A673 (cell line): ENCODE measurements around the gene MEA1. TPM values are rescaled to one million over a fixed set of nuclear protein-coding genes. Genes with fewer than 3 reads are reported as not detected.

ENCODE experiments used
- BruUV-seq: library from RNA; stranded (reverse); fragments of 400-500 nt; replicated peaks from 2 replicates; lab custom pipeline; 2021; lab: Mats Ljungman, UMichigan
- CTCF ChIA-PET: fragments of 300-600 bp; sonication (Branson Sonifier 250); formaldehyde crosslinking; loops from one replicate; lab custom pipeline; 2022; ENCODE audit warnings: antibody characterized with exemption; lab: Charles Lee
- POLR2A ChIA-PET: fragments of 300-600 bp; sonication (Branson Sonifier 250); formaldehyde crosslinking; loops from one replicate; lab custom pipeline; 2022; ENCODE audit warnings: antibody characterized with exemption; ENCODE audit not compliant: low non-redundant PET; lab: Charles Lee
- DNase-seq: peaks from one replicate; pipeline ENCODE4 v3.0.0-alpha.2; 2015; ENCODE audit warnings: low spot score
- H3K27ac ChIP-seq: fragments of 200-600 bp; sonication (generic); 2 replicates; pipeline ENCODE4 v1.5.1; 2016; ENCODE audit warnings: mixed run types, low read depth, mild to moderate bottlenecking, mixed read lengths, antibody characterized with exemption, low read length; ENCODE audit not compliant: poor library complexity, severe bottlenecking
- H3K27me3 ChIP-seq: fragments of 200-600 bp; sonication (generic); replicated peaks from 2 replicates; pipeline ENCODE4 v1.6.1; 2017; ENCODE audit warnings: mixed run types, low read depth, mild to moderate bottlenecking, mixed read lengths, antibody characterized with exemption, low read length; ENCODE audit not compliant: insufficient read depth, poor library complexity
- H3K36me3 ChIP-seq: fragments of 200-600 bp; sonication (generic); 2 replicates; pipeline ENCODE4 v1.6.1; 2016; ENCODE audit warnings: mixed run types, mild to moderate bottlenecking, mixed read lengths, antibody characterized with exemption, low read length; ENCODE audit not compliant: insufficient read depth, poor library complexity, severe bottlenecking
- H3K4me1 ChIP-seq: fragments of 200-600 bp; sonication (generic); 2 replicates; pipeline ENCODE4 v1.6.1; 2017; ENCODE audit warnings: mixed run types, mild to moderate bottlenecking, mixed read lengths, antibody characterized with exemption, low read length; ENCODE audit not compliant: insufficient read depth, poor library complexity, severe bottlenecking
- H3K4me3 ChIP-seq: fragments of 200-600 bp; sonication (generic); 2 replicates; pipeline ENCODE4 v1.5.1; 2016; ENCODE audit warnings: low read depth, mixed run types, mild to moderate bottlenecking, mixed read lengths, low read length; ENCODE audit not compliant: poor library complexity, severe bottlenecking
- H3K9me3 ChIP-seq: fragments of 200-600 bp; sonication (generic); 2 replicates; pipeline ENCODE4 v1.6.1; 2016; ENCODE audit warnings: mixed run types, low read depth, mild to moderate bottlenecking, mixed read lengths, antibody characterized with exemption, low read length; ENCODE audit not compliant: poor library complexity, severe bottlenecking
- EZH2 ChIP-seq: fragments of 200-600 bp; sonication (generic); IDR thresholded peaks from 2 replicates; pipeline ENCODE4 v1.6.1; 2017; ENCODE audit warnings: borderline replicate concordance, low read depth, mild to moderate bottlenecking, mixed read lengths, antibody characterized with exemption, low read length; ENCODE audit not compliant: poor library complexity, severe bottlenecking
- intact Hi-C: fragments of 100-400 bp; cut with micrococcal nuclease; formaldehyde crosslinking; loops from one replicate; pipeline ENCODE4 v1.10.0; 2022; ENCODE audit not compliant: unreplicated experiment
- total RNA-seq: library from RNA; stranded (reverse); gene quantifications from 2 replicates; pipeline ENCODE4 v1.2.3, GENCODE V29; 2021
- TF ChIP-seq, protein P1 (sequence below): fragments of 300-800, 200-600 bp; sonication (generic); conservative IDR thresholded peaks from 2 replicates; pipeline ENCODE4 v1.5.1; 2017; ENCODE audit warnings: low read depth, mild to moderate bottlenecking, antibody characterized with exemption, low read length, moderate library complexity, mixed read lengths

Gene MEA1
- total RNA-seq, 1 experiment from 2014 or later, result 125 TPM

DNA sequence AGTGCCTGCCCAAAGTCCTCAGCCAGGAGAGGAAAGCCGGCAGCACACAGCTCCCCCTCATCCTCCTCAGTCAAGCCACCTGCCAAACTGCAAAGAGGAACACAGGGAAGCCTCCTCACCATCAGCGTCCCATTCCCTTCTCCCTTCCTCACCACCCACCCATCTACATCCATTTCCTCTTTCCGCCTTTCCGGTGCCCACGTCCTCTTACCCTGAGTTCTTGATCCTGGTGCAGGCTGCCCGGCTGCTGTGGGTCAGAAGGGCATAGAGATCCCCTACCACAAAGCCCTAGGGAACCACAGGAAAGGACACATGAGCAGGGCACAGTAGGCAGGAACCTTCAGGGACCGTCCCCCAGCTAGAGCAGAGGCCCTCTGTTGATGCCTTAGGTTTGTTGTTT is 47.2 kb downstream of the MEA1 start:
- H3K27me3 ChIP-seq, result no peaks in the 10 kb centered on the region
- peaks cover 10% of the 10 kb centered on the region for H3K4me1 ChIP-seq
- ChIA-PET CTCF (no interaction called here), POLR2A (no interaction called here)
- DNase-seq, result no peak
- no peak overlapping the region for H3K4me3 ChIP-seq
- H3K9me3 ChIP-seq, result no peaks in the 10 kb centered on the region
- no peak overlapping the region for H3K27ac ChIP-seq
- H3K36me3 ChIP-seq, result peaks cover 15% of the 10 kb centered on the region
- no peak for TF ChIP-seq EZH2
- TF ChIP-seq, protein P1, sequence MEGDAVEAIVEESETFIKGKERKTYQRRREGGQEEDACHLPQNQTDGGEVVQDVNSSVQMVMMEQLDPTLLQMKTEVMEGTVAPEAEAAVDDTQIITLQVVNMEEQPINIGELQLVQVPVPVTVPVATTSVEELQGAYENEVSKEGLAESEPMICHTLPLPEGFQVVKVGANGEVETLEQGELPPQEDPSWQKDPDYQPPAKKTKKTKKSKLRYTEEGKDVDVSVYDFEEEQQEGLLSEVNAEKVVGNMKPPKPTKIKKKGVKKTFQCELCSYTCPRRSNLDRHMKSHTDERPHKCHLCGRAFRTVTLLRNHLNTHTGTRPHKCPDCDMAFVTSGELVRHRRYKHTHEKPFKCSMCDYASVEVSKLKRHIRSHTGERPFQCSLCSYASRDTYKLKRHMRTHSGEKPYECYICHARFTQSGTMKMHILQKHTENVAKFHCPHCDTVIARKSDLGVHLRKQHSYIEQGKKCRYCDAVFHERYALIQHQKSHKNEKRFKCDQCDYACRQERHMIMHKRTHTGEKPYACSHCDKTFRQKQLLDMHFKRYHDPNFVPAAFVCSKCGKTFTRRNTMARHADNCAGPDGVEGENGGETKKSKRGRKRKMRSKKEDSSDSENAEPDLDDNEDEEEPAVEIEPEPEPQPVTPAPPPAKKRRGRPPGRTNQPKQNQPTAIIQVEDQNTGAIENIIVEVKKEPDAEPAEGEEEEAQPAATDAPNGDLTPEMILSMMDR, result no peak
- intact Hi-C loops, result no loop called here
- BruUV-seq, result no TSS peak

DNA sequence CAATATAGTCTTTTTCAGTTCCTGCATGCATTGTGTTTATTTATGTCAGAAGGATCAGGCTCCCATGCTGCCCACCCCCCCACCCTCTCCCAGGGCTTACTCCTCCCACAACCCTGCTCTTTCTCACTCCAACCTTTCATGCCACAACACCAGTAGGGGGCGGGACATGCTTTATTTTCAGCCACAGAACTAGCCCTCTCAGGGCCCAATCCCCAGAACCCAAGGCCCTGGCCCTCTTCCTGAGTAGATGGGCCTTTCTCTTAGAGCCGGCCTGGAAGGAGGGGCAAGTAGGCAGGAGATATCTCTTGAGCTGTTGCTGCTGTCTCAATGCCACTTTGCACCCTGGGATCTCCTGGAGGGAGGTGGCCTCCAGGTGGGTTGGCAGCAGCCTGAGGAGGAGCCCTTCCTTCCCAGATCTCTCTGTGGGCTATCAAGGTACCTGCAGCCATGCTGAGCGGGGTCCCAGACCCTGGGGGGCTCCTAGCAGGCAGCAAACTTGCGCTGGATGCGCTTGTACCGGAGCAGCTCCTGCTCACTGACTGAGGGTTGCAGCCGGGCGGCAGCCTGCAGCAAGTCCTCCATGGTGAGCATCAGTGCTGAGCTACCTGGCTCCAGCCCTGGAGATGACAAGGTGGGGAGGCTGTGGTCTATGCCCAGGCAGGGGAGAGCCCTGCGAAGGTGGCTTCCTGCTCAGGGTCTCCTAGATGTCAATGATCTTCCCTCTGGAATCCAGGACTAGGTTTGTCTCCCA is 49.7 kb downstream of the MEA1 start:
- no peaks in the 10 kb centered on the region for H3K9me3 ChIP-seq
- H3K36me3 ChIP-seq, result peaks cover 15% of the 10 kb centered on the region
- peak; percentile 67 for DNase-seq
- H3K27me3 ChIP-seq, result no peaks in the 10 kb centered on the region
- POLR2A ChIA-PET, result no interaction called here
- intact Hi-C loops, result no loop called here
- no peak for TF ChIP-seq EZH2
- TF ChIP-seq, protein P1, result 0 out of 2 replicates have a peak, but pooled peaks have one; percentile 26
- H3K4me3 ChIP-seq, result no peak overlapping the region
- BruUV-seq, result no TSS peak
- CTCF ChIA-PET, result no interaction called here
- H3K27ac ChIP-seq, result no peak overlapping the region
- no peaks in the 10 kb centered on the region for H3K4me1 ChIP-seq

DNA sequence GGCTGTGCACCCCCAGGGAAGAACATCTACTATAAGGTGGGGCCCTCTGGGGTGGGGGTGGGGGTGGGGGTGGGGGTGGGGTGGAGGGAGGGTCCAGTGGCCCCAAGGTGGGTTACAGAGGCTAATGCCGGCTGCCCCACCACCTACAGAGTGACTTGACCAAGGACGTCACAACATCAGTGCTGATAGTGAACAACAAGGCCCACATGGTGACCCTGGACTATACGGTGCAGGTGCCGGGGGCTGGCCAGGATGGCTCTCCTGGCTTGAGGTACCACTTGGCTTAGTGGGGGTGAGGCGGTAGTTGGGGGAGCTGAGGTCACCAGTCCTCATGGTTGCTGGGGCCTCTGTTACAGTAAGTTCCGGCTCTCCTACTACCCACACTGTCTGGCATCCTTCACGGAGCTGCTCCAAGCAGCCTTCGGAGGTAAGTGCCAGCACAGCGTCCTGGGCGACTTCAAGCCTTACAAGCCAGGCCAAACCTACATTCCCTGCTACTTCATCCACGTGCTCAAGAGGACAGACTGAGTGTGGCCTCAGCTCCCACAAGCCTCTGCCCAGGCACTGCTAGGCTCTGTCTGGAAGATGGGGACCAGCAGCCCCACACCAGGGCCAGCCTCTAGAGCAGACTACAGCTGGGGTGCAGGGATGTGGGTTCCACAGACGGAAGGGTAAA is 50.4 kb downstream of the MEA1 start:
- Histone ChIP-seq H3K36me3 (peaks cover 15% of the 10 kb centered on the region), H3K4me3 (no peak overlapping the region), H3K4me1 (no peaks in the 10 kb centered on the region), H3K9me3 (no peaks in the 10 kb centered on the region), H3K27me3 (no peaks in the 10 kb centered on the region), H3K27ac (no peak overlapping the region)
- ChIA-PET POLR2A (no interaction called here), CTCF (no interaction called here)
- intact Hi-C loops, result no loop called here
- no peak for DNase-seq
- TF ChIP-seq EZH2, result no peak
- TF ChIP-seq, protein P1, result no peak
- BruUV-seq, result no TSS peak
